ENCODE measurements around the gene C4orf17. TPM values are rescaled to one million over a fixed set of nuclear protein-coding genes. Genes with fewer than 3 reads are reported as not detected.
"Not testable (repeated sequence)": the region's sequence is repeated elsewhere in the genome, so short reads cannot be mapped to it uniquely, and the experiment has no call there.

The C4orf17 gene
- total RNA-seq, 1 donor: not detected

DNA sequence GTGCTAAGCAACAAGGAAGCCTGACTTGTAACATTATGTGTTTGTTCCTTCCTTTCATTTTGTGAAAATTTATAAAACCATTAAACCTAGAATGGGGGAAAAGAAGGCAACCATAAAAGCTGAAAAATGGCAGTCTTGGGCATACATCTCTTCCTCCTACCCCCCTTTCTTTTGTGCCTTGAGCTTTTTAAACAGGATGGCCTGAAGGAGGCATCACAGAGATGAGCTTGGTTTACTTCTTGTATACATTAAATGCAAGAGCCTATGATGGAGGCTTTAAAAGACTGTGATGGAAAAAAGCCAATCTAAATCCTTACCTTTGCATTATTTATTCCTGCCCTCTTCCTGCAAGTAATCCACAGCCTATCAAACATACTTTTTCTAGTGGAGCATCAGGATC, 39.5 kb upstream of the C4orf17 start:
- no peak for DNase-seq (ENCODE audit: low read depth)
- TF ChIP-seq, protein P1, sequence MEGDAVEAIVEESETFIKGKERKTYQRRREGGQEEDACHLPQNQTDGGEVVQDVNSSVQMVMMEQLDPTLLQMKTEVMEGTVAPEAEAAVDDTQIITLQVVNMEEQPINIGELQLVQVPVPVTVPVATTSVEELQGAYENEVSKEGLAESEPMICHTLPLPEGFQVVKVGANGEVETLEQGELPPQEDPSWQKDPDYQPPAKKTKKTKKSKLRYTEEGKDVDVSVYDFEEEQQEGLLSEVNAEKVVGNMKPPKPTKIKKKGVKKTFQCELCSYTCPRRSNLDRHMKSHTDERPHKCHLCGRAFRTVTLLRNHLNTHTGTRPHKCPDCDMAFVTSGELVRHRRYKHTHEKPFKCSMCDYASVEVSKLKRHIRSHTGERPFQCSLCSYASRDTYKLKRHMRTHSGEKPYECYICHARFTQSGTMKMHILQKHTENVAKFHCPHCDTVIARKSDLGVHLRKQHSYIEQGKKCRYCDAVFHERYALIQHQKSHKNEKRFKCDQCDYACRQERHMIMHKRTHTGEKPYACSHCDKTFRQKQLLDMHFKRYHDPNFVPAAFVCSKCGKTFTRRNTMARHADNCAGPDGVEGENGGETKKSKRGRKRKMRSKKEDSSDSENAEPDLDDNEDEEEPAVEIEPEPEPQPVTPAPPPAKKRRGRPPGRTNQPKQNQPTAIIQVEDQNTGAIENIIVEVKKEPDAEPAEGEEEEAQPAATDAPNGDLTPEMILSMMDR (IDR thresholded peaks at IDR 0.05; ENCODE audit: insufficient read depth, low read depth, low read length): no peak

GRCh38 chr4:99471896-99472295, 38.9 kb upstream of the C4orf17 start:
- TF ChIP-seq, protein P1 (IDR thresholded peaks at IDR 0.05; ENCODE audit: insufficient read depth, low read depth, low read length): no peak
- DNase-seq (ENCODE audit: low read depth): no peak
- no peak overlapping the region for H3K4me3 ChIP-seq (ENCODE audit: low read depth, low read length)

More for the DNA sequence above, 39.5 kb upstream of the C4orf17 start:
- H3K4me3 ChIP-seq (ENCODE audit: low read depth, low read length): no peak overlapping the region

DNA sequence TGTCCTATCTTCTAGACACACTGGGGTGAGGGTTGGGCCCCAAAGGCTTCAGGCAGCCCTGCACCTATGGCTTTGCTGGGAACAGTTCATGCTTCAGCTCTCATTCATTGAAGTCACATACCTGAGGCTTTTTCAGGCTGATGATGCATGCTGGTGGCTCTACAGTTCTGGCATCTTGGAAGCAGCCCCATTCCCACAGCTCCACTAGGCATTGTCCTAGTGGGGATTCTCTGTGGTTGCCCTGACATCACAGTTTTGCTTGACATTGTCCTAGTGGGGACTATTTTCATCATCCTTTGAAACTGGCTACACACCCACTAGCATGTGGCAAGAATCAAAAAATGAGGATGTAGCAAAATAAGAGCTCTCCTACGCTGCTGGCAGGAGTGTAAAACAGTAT, 37.7 kb upstream of the C4orf17 start:
- DNase-seq (ENCODE audit: low read depth): no peak

GRCh38 chr4:99483636-99484035, 27.2 kb upstream of the C4orf17 start:
- DNase-seq (ENCODE audit: low read depth): peak; percentile 11
- H3K4me3 ChIP-seq (ENCODE audit: low read depth, low read length): no peak overlapping the region
- TF ChIP-seq, protein P1 (IDR thresholded peaks at IDR 0.05; ENCODE audit: insufficient read depth, low read depth, low read length): no peak

More for the DNA sequence above, 37.7 kb upstream of the C4orf17 start:
- H3K4me3 ChIP-seq (ENCODE audit: low read depth, low read length): no peak overlapping the region
- TF ChIP-seq, protein P1 (IDR thresholded peaks at IDR 0.05; ENCODE audit: insufficient read depth, low read depth, low read length): no peak

GRCh38 chr4:99485212-99485611, 25.6 kb upstream of the C4orf17 start:
- H3K4me3 ChIP-seq (ENCODE audit: low read depth, low read length): no peak overlapping the region
- DNase-seq (ENCODE audit: low read depth): no peak
- TF ChIP-seq, protein P1 (IDR thresholded peaks at IDR 0.05; ENCODE audit: insufficient read depth, low read depth, low read length): no peak

- H3K4me3 ChIP-seq (ENCODE audit: low read depth, low read length); DNase-seq (ENCODE audit: low read depth): not testable (repeated sequence)
Measured at GRCh38 chr4:99486648-99487047, 24.2 kb upstream of the C4orf17 start.

- no peak for DNase-seq (ENCODE audit: low read depth)
- H3K4me3 ChIP-seq (ENCODE audit: low read depth, low read length): no peak overlapping the region
- TF ChIP-seq, protein P1 (IDR thresholded peaks at IDR 0.05; ENCODE audit: insufficient read depth, low read depth, low read length): no peak
Measured at GRCh38 chr4:99490286-99490685, 20.5 kb upstream of the C4orf17 start.
